Muscle of leg (tissue), 11 donors: ENCODE data around the gene STBD1. TPM values are rescaled to one million over a fixed set of nuclear protein-coding genes. Genes with fewer than 3 reads are reported as not detected.
A peak's percentile ranks its signal among the peaks of the same experiment; 100 is the strongest.
"Not testable (repeated sequence)": the region's sequence is repeated elsewhere in the genome, so short reads cannot be mapped to it uniquely, and the experiment has no call there.

ENCODE experiments used
- DNase-seq: peaks from one replicate; pipeline ENCODE4 v3.0.0; 2013
- H3K27ac ChIP-seq: one replicate; pipeline ENCODE4 v1.5.1; 2013; ENCODE audit warnings: mild to moderate bottlenecking, low read length, control low read depth
- H3K27me3 ChIP-seq: one replicate; pipeline ENCODE4 v1.6.1; 2013; ENCODE audit warnings: low read length; ENCODE audit not compliant: control insufficient read depth, insufficient read depth
- H3K36me3 ChIP-seq: one replicate; pipeline ENCODE4 v1.6.1; 2013; ENCODE audit warnings: low read length; ENCODE audit not compliant: control insufficient read depth, insufficient read depth
- H3K4me1 ChIP-seq: one replicate; pipeline ENCODE4 v1.6.1; 2013; ENCODE audit warnings: low read length; ENCODE audit not compliant: control insufficient read depth, insufficient read depth
- H3K4me3 ChIP-seq: one replicate; pipeline ENCODE4 v1.5.1; 2013; ENCODE audit warnings: low read length, control low read depth
- H3K9me3 ChIP-seq: replicated peaks from 2 replicates; pipeline ENCODE4 v1.6.1; 2013; ENCODE audit warnings: low read depth, low read length; ENCODE audit not compliant: control insufficient read depth
- WGBS: methylation state at CpG from one replicate; pipeline ENCODE4 v1.1.5; 2013; ENCODE audit warnings: missing lambda C conversion rate; ENCODE audit not compliant: insufficient coverage; 5-methylcytosine and 5-hydroxymethylcytosine counted together
- polyA plus RNA-seq, 8 donors: library from polyadenylated mRNA; unstranded; fragments of 120-200 nt; gene quantifications; one replicate each; pipeline versions ENCODE4 v1.2.1 to v1.2.3, GENCODE V29; 2013; ENCODE audit warnings: inconsistent platforms in 1 of 8, low replicate concordance in 1 of 8; ENCODE audit not compliant: insufficient read length in 8 of 8, insufficient read depth in 1 of 8
- total RNA-seq: library from RNA; stranded (reverse); fragments of 120-200 nt; gene quantifications from one replicate; pipeline ENCODE4 v1.2.4, GENCODE V29; 2013

STBD1 gene
- total and polyA plus RNA-seq, 9 donors = 22.1 to 47.6 (median 35.0) TPM

GRCh38 chr4:76281594-76281993 is 24.9 kb upstream of the STBD1 start:
- not testable (repeated sequence) for DNase-seq, H3K27me3 ChIP-seq, H3K9me3 ChIP-seq, H3K4me3 ChIP-seq, H3K27ac ChIP-seq, H3K4me1 ChIP-seq, H3K36me3 ChIP-seq
- no CpG with 5 or more reads among the region's 6 CpGs for WGBS

DNA sequence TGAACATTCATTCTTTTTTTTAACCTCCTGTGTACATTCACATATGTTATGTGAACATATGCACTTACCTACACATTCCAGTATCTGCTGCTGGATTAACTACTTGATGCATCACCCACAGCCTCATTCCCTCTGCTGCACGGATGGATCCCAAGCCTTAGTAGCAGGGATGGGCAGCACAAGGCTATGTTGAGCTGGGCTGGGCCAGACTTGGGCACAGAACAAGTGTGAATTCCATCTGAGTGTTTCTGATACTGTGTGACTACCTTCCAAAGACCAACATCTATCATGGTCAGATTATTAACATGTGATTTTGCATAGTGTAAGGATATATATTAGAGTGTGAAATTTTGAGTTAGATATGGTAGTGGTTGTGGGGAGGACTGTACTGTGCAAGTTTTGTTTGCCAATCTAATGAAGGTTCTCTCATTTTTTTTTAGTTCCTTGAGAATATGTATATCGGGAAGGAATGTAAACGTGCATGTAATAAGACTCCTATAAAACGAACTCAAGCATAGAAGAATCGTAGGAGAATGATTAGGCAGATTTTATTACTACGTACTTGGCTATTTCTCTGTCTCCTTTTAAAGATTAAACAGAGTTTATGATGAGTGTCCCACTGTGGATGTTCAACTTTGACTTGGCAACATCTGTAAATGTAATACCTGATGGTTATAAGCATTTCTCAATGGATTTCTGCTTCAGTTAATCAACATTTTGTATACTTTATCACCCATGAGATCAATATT is 23.4 kb upstream of the STBD1 start:
- Histone ChIP-seq H3K9me3 (peaks cover 4% of the 10 kb centered on the region), H3K4me1 (no peaks in the 10 kb centered on the region), H3K4me3 (no peak overlapping the region), H3K27me3 (no peaks in the 10 kb centered on the region), H3K36me3 (no peaks in the 10 kb centered on the region), H3K27ac (no peak overlapping the region)
- WGBS = no CpG with 5 or more reads among the region's 6 CpGs
- DNase-seq = no peak

- Histone ChIP-seq H3K27me3 (no peaks in the 10 kb centered on the region), H3K4me1 (no peaks in the 10 kb centered on the region), H3K36me3 (no peaks in the 10 kb centered on the region), H3K4me3 (no peak overlapping the region), H3K9me3 (peaks cover 4% of the 10 kb centered on the region), H3K27ac (no peak overlapping the region)
- no CpG with 5 or more reads among the region's 4 CpGs for WGBS
- no peak for DNase-seq
These were observed 22.6 kb upstream of the STBD1 start for GRCh38 chr4:76283900-76284299.

DNA sequence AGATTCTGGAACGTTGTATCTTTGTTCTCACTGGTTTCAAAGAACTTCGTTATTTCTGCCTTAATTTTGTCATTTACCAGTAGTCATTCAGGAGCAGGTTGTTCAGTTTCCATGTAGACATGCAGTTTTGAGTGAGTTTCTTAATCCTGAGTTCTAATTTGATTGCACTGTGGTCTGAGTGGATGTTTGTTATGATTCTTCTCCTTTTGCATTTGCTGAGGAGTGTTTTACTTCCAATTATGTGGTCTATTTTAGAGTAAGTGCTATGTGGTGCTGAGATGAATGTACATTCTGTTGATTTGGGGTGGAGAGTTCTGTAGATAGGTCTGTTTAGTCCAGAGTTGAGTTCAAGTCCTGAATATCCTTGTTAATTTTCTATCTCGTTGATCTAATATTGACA is 18.7 kb upstream of the STBD1 start:
- not testable (repeated sequence) for DNase-seq, H3K36me3 ChIP-seq, H3K27ac ChIP-seq, H3K27me3 ChIP-seq, H3K9me3 ChIP-seq, H3K4me1 ChIP-seq, H3K4me3 ChIP-seq
- no CpG with 5 or more reads among the region's 3 CpGs for WGBS

GRCh38 chr4:76292730-76293129 is 13.8 kb upstream of the STBD1 start:
- Histone ChIP-seq H3K36me3 (no peaks in the 10 kb centered on the region), H3K4me1 (no peaks in the 10 kb centered on the region)

GRCh38 chr4:76293772-76294171 is 12.8 kb upstream of the STBD1 start:
- Histone ChIP-seq H3K9me3 (peaks cover 12% of the 10 kb centered on the region), H3K36me3 (no peaks in the 10 kb centered on the region), H3K27me3 (no peaks in the 10 kb centered on the region), H3K27ac (no peak overlapping the region), H3K4me1 (no peaks in the 10 kb centered on the region), H3K4me3 (no peak overlapping the region)
- 45% methylated on average over 2 of the region's 2 CpGs for WGBS
- DNase-seq = no peak

More at GRCh38 chr4:76292730-76293129, 13.8 kb upstream of the STBD1 start:
- H3K9me3 ChIP-seq = peaks cover 5% of the 10 kb centered on the region
- no peak overlapping the region for H3K4me3 ChIP-seq
- WGBS = 56% methylated on average over 2 of the region's 3 CpGs
- no peak for DNase-seq
- no peaks in the 10 kb centered on the region for H3K27me3 ChIP-seq
- H3K27ac ChIP-seq = no peak overlapping the region

DNA sequence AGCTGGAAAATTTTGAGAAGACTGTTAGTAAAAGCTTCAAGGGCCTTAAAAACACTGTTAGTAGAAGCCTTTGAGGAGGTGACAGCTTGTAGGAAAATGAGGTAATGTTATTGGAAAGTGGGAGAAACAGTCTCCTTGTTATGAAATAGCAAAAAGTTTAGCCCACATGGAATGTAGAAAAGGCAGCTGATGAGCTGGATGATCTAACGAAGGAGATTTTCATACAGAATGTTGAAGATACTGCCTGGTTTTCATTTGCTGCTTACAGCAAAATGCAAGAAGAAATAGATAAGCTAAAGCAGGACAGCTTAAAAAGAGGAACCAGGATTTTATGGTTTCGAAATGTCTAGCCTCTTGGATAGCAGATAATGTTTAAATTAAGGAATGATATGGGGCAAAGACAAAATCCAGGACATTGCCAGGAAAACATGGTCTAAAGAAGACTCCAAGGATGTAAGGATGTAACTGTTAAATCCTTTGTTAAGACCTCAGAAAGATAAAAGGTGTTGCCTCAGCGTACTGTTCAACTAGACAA is 10.2 kb upstream of the STBD1 start:
- no CpG with 5 or more reads among the region's 3 CpGs for WGBS
- H3K27ac ChIP-seq = no peak overlapping the region

DNA sequence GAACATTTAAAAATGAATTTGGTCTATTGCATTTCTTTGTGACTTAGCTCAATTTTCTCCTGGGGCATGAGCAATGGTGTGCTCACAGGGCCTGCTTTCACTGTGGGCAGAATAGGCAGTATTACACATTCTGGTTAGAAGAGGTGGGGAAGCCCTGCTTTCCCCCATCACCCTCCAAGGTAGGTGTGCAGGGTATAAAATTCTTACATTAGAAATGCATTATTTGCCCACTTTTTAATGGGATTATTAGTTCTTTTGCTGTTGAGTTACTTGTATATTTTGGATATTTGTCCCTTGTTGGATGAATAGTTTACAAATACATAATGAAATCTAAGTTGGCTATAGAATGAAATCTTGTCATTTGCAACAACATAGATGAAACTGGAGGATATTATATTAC is 8.3 kb upstream of the STBD1 start:
- no peak for DNase-seq
- H3K27ac ChIP-seq = no peak overlapping the region

More for the DNA sequence above, 10.2 kb upstream of the STBD1 start:
- peaks cover 14% of the 10 kb centered on the region for H3K9me3 ChIP-seq
- no peak for DNase-seq
- H3K4me1 ChIP-seq = peaks cover 8% of the 10 kb centered on the region
- H3K36me3 ChIP-seq = no peaks in the 10 kb centered on the region
- H3K4me3 ChIP-seq = no peak overlapping the region
- no peaks in the 10 kb centered on the region for H3K27me3 ChIP-seq

DNA sequence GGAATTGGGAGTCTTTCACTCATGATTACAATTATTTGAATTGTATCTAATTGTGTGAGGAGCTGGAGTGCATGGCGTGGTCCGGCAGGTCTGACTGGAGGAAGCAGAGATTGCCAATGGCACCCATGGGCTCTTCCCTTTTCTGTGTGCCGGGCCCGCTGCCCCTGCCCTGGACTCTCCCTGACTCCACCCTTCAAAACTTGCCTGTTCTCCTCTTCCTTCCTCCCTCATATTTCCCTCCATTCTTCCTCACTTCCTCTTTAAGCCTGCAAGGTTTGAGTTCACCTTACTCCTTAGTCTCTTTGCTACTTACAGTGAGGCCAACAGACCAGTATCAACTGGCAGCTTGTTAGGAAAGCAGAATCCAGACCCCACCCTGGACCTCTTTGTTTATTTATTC is 6.5 kb upstream of the STBD1 start:
- DNase-seq = no peak
- Histone ChIP-seq H3K4me3 (no peak overlapping the region), H3K27me3 (peaks cover 3% of the 10 kb centered on the region), H3K36me3 (no peaks in the 10 kb centered on the region), H3K27ac (peak overlapping the region; percentile 20), H3K4me1 (peaks cover 16% of the 10 kb centered on the region), H3K9me3 (peaks cover 14% of the 10 kb centered on the region)
- 83% methylated on average over 1 of the region's 4 CpGs for WGBS

More for the DNA sequence above, 8.3 kb upstream of the STBD1 start:
- H3K4me1 ChIP-seq = peaks cover 15% of the 10 kb centered on the region
- H3K4me3 ChIP-seq = no peak overlapping the region
- no peaks in the 10 kb centered on the region for H3K36me3 ChIP-seq
- peaks cover 14% of the 10 kb centered on the region for H3K9me3 ChIP-seq
- H3K27me3 ChIP-seq = no peaks in the 10 kb centered on the region

- Histone ChIP-seq H3K36me3 (no peaks in the 10 kb centered on the region), H3K27me3 (peaks cover 8% of the 10 kb centered on the region), H3K27ac (peak overlapping the region; percentile 76), H3K4me3 (no peak overlapping the region), H3K9me3 (peaks cover 14% of the 10 kb centered on the region), H3K4me1 (peaks cover 22% of the 10 kb centered on the region)
- peak; percentile 75 for DNase-seq
- WGBS = 93% methylated on average over 3 of the region's 4 CpGs
These were observed 5.3 kb upstream of the STBD1 start for GRCh38 chr4:76301068-76301774.
